ENCODE data around the gene SERTAD2.

The SERTAD2 gene

DNA sequence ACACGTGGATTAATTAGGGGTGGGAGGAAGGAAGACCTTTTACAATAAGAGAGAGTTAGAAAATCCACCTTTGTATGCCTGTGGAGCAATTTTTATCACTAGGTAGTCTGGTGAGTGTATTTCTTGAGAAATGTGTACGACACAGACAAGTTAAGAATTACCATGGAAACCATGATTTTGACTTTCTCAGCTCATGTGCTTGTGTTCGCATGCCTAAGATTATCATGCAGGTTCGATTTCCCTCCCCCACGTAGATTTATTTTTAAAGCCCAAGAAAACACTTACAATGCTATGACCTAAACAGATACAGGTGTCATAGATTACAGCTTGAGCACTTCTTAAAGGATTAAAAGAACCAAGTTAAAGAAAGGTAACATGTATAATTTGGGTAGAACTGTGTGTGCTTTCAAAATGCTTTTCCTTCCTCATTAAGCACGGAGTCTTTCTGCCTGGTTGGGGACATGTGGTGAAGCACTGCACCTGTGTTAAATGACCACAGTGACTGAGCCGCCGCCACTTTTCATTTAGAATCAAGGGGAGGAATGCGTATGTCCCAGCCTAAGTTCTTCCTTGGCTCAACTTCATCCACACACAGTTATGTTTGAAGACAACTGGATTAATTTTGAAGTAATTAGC is 16.6 kb downstream of the SERTAD2 start:
- Histone ChIP-seq H3K9ac (ENCODE audit: low read length) (no peak overlapping the region), H3K9me3 (ENCODE audit: insufficient read depth, low read length) (no peaks in the 10 kb centered on the region), H3K27me3 (ENCODE audit: low read depth, low read length) (no peaks in the 10 kb centered on the region), H3K4me3 (ENCODE audit: low read length) (no peak overlapping the region), H3K4me2 (ENCODE audit: low read length) (no peak overlapping the region), H3K27ac (ENCODE audit: low read length) (no peak overlapping the region), H2AFZ (ENCODE audit: low read depth, low read length) (no peak overlapping the region), H4K20me1 (ENCODE audit: insufficient read depth, low read length) (peaks cover 81% of the 10 kb centered on the region), H3K79me2 (ENCODE audit: low read length) (peaks cover 53% of the 10 kb centered on the region), H3K4me1 (ENCODE audit: low read length) (peaks cover 11% of the 10 kb centered on the region), H3K36me3 (replicated peaks; ENCODE audit: low read depth, low read length) (peaks cover 28% of the 10 kb centered on the region)
- TF ChIP-seq, protein P1, sequence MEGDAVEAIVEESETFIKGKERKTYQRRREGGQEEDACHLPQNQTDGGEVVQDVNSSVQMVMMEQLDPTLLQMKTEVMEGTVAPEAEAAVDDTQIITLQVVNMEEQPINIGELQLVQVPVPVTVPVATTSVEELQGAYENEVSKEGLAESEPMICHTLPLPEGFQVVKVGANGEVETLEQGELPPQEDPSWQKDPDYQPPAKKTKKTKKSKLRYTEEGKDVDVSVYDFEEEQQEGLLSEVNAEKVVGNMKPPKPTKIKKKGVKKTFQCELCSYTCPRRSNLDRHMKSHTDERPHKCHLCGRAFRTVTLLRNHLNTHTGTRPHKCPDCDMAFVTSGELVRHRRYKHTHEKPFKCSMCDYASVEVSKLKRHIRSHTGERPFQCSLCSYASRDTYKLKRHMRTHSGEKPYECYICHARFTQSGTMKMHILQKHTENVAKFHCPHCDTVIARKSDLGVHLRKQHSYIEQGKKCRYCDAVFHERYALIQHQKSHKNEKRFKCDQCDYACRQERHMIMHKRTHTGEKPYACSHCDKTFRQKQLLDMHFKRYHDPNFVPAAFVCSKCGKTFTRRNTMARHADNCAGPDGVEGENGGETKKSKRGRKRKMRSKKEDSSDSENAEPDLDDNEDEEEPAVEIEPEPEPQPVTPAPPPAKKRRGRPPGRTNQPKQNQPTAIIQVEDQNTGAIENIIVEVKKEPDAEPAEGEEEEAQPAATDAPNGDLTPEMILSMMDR (IDR thresholded peaks at IDR 0.05; ENCODE audit: low read depth, low read length) = no peak

DNA sequence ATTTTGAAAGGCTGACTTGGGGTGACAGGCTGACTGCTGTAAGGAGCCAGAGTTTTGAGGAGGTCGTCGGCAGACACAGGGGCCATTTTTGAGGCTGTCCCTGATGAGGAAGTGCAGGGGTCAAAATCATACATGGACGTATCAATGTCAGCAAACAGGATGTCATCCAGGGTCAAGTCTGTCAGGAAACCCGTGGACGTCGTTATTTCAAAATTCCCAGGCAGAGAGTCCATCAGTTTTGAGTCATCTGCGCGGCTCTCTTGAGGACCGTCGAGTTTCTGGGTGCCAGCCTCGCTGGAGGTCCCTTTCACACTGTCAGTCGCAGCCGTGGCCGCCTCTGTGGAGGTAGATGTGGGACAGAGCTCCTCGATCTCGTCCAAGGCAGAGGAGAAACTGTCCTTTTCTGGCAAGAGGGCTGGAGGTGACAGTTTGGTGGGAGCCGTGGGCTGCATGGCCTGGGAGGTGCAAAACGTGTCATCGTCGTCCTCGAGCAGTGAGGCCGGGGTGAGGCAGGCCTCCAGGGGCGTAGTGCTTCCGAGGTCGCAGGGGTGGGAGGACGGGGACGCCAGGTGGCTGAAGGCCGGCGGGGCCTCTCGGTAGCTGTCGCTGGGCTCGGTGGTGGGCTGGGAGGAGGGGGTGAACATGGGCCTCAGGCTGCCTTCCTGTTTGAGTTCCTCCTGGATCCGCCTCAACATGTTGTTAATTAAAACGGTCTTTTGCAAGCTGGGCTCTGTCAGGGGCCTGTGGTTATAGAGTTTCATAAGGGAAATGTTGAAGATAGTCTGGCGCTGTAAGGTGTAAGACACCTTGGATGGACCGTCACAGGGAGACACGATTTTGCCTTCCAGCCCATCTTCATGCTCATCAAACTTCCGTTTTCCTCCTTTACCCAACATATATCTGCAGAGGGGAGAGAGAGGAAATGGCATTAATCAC is 17.5 kb downstream of the SERTAD2 start:
- Histone ChIP-seq H3K27ac (ENCODE audit: low read length) (no peak overlapping the region), H3K4me2 (ENCODE audit: low read length) (no peak overlapping the region), H3K27me3 (ENCODE audit: low read depth, low read length) (no peaks in the 10 kb centered on the region), H3K9ac (ENCODE audit: low read length) (no peak overlapping the region), H2AFZ (ENCODE audit: low read depth, low read length) (no peak overlapping the region), H3K4me1 (ENCODE audit: low read length) (peaks cover 11% of the 10 kb centered on the region; the same call in 1 of the 2 replicates), H3K9me3 (ENCODE audit: insufficient read depth, low read length) (no peaks in the 10 kb centered on the region), H3K36me3 (replicated peaks; ENCODE audit: low read depth, low read length) (peaks cover 28% of the 10 kb centered on the region), H3K79me2 (ENCODE audit: low read length) (peaks cover 44% of the 10 kb centered on the region), H3K4me3 (ENCODE audit: low read length) (no peak overlapping the region), H4K20me1 (ENCODE audit: insufficient read depth, low read length) (peaks cover 79% of the 10 kb centered on the region)
- no peak for TF ChIP-seq EZH2phosphoT487 (IDR thresholded peaks at IDR 0.05; ENCODE audit: low read depth)

DNA sequence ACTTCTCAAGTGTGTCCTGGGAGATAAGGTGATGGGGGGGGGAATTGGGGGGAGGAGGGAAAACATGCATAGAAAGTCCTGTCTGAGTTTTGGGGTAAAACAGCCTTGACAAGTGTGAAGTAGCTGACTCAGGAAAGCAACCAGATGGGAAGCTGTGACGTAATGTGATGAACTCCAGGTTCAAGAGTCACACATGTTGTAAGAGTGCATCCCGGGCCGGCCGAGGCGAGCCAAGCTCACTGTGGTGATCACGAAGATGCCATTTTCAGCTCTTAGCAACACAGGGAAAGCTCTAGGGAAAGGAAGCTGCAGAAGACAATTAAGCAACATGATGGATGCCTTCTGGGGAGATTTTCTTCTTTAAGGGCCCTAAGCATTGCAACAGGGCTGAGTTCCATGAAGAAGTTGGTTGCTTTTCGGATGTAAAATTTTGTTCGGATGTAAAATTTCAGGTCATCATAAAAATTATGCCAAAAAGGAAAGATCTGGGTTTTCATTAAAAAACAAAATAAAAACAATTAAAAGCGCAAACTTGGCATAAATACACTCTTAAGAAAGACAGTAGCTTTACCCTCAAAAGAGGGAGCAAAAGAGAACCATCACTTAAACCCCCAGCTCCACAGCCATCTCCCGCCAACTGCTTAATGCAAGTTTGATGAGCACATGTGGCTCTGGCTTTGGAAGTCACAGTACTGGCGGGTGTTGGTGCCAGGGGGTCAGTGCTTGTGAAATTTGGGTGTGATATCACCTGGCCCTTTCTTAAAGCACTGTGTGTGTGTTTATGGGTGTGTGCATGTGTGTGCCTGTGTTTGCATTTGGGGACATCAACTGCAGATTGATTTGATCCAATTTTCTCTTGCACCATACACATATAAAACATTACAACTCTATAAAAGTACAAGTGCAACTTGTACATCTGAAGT is 19.1 kb downstream of the SERTAD2 start:
- Histone ChIP-seq H3K9me3 (ENCODE audit: insufficient read depth, low read length) (no peaks in the 10 kb centered on the region), H3K9ac (ENCODE audit: low read length) (no peak overlapping the region), H3K4me1 (ENCODE audit: low read length) (peaks cover 11% of the 10 kb centered on the region; the same call in 1 of the 2 replicates), H3K4me2 (ENCODE audit: low read length) (no peak overlapping the region), H3K36me3 (replicated peaks; ENCODE audit: low read depth, low read length) (peaks cover 32% of the 10 kb centered on the region), H2AFZ (ENCODE audit: low read depth, low read length) (no peak overlapping the region), H4K20me1 (ENCODE audit: insufficient read depth, low read length) (peaks cover 63% of the 10 kb centered on the region), H3K79me2 (ENCODE audit: low read length) (peaks cover 28% of the 10 kb centered on the region), H3K27ac (ENCODE audit: low read length) (no peak overlapping the region), H3K4me3 (ENCODE audit: low read length) (no peak overlapping the region), H3K27me3 (ENCODE audit: low read depth, low read length) (no peaks in the 10 kb centered on the region)
- TF ChIP-seq EZH2phosphoT487 (IDR thresholded peaks at IDR 0.05; ENCODE audit: low read depth) = no peak
- TF ChIP-seq, protein P1 (IDR thresholded peaks at IDR 0.05; ENCODE audit: low read depth, low read length) = no peak

Measured in OCI-LY3 (cell line).